GM10847 (cell line): Measurements from ENCODE around the gene TSPAN19.

ENCODE experiments used
- POLR2A ChIP-seq: IDR thresholded peaks from 2 replicates; pipeline ENCODE4 v1.6.1; 2011; ENCODE audit not compliant: insufficient read length; ENCODE audit errors: extremely low read depth

TSPAN19 gene

DNA sequence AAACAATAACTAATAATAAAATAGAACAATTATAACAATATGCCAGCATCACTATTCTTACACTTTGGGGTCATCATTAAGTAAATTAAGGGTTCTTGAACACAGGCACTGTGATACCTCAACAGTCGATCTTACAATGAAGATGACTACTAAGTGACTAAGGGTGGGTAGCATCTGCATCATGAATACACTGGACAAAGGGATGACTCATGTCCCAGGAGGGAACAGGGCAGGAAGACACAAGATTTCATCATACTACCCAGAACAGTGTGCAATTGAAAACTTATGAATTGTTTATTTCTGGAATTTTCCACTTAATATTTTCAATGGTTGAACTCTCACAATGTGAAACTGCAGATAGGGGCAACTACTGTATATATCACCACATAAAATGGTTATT is 19.7 kb downstream of the TSPAN19 start:
- no peak for TF ChIP-seq POLR2A

DNA sequence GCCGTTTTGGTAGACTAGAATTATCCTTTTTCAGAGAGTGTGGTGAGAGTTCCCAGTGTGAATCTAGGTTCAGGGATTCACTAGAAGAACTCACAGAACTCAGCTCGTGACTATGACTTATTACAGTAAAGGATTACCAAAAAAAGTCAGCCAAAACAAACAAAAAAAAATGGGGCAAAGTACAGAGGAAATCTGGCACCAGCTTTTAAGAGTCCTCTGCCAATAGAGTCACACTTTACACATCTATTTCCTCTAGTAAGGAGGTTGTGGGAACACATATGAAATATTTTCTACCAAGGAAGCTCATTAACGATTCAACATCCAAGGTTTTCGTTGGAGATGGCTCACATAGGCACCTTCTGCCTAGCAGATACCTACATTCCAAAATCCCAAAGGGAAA is 28.2 kb downstream of the TSPAN19 start:
- no peak for TF ChIP-seq POLR2A

DNA sequence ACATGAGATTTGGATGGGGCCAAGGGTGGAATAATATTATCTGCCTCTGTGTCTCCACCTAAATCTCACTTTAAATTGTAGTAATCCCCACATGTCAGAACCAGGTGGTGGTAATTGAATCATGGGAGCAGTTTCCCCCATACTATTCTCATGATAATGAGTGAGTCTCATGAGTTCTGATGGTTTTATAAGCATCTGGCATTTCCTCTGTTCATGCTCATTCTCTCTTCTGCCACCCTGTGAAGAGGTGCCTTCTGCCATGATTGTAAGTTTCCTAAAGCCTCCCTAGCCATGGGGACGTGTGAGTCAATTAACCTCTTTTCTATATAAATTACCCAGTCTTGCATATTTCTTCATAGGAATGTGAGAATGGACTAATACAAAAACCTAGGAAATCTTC is 29.9 kb downstream of the TSPAN19 start:
- TF ChIP-seq POLR2A, result no peak

DNA sequence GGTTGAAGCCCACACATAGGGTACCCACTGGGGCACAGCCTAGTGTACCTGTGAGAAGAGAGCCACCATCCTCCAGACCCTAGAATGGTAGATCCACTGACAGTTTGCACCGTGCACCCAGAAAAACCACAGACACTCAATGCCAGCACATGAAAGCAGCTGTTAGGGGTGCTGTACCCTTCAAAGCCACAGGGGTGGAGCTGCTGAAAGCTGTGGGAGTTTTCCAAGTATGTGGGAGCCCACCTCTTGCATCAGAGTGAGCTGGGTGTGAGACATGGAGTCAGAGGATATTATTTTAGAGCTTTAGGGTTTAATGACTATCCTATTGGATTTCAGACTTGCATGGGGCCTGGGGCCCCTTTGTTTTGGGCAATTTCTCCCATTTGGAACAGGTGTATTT is 30.5 kb downstream of the TSPAN19 start:
- TF ChIP-seq POLR2A, result no peak

DNA sequence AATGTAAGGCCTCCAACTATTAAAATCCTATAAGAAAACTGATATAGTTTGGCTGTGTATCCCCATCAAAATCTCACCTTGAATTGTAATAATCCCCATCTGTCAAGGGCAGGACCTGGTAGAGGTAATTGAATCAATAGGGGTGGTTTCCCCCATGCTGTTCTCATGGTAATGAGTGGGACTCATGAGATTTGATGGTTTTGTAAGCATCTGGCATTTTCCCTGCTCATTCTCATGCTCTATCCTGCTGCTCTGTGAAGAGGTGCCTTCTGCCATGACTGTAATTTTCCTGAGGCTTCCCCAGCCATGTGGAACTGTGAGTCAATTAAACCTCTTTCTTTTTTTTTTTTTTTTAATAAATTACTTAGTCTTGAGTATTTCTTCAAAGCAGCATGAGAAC is 31.9 kb downstream of the TSPAN19 start:
- TF ChIP-seq POLR2A, result no peak

DNA sequence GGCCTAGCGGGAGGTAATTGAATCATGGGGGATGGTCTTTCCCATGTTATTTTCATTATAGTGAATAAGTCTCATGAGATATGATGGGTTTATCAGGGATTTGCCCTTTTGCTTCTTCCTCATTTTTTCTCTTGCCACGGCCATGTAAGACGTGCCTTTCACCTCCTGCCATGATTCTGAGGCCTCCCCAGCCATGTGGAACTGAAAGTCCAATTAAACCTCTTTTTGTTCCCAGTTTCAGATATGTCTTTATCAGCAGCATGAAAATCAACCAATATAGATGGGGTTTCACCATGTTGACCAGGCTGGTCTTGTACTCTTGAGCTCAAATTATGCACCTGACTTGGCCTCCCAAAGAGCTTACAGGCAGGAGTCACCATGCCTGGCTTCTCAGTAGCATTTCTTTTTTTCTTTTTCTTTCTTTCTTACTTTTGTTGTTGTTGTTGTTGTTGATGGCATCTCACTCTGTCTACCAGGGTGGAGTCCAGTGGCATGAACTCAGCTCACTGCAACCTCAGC is 33.2 kb downstream of the TSPAN19 start:
- no peak for TF ChIP-seq POLR2A

DNA sequence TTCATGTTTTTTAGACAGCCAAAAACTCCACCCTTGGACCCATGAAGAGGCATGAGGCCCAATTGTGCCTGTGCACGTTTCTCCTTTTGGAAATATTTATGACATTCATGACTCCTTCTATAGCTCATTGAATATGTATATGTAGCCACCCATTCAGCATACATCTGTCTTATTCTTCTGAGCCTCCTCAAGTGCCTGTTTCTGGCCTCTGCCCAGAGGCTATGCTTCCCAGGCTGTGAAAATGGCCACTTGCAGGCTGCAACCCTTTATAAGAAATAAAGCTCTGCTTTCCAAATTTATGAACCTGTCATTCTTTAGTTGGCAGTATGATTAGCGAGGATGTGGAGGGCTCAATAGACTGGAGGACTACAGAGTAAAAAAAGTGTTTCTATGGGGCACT is 35.3 kb downstream of the TSPAN19 start:
- TF ChIP-seq POLR2A, result no peak

DNA sequence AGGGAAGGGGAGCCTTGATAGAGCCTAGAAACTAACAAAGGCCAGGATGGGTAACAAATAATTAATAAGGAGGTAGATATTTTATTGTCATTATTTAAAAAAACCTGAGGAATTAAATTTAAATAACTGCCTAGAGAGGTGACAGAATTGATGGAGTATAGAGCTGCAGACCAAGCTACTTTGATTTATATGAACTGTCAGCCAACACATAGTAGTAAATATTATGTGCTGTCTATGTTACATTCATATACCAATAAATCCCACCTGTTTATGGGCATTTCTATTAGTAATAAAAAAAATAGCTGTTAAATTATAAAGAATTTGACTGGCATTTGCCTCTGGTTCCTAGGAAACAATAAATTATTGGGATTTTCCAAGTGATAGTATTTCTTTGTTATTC is 37.7 kb downstream of the TSPAN19 start:
- no peak for TF ChIP-seq POLR2A

DNA sequence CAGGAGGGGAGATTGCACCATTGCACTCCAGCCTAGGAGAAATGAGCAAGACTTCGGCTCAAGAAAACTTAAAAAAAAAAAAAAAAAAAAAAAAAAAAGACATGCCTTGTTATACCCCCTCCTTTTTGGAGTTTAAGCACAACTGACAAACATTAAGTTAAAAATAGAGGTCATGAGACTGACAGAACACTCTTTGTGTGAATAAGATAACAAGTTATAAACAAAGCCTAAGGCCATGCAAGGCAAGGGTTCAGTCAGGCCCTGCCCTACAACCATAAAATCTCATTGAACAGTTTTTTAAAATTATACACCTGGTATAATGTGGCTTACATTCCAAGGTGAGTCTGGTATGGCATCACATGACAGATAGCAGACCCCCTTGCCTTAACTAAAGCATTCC is 39.3 kb downstream of the TSPAN19 start:
- no peak for TF ChIP-seq POLR2A

DNA sequence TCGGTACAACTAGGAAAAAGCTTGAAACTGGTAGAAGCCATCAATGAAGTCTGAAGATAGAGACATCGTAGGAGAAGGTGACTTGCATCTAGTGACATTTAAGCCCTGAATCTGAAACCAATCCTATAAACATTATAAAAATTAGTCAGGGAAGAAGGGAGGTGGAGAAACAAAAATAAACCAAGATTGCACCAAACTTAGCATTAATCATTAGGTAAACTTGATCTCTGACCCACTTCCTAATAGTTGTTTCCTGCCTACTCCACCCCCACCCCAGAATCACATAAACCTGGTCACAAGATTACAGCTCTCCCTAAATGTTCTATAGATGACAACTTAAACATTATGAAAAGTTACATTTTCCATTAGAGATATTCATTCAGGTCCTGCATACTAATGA is 40.4 kb downstream of the TSPAN19 start:
- no peak for TF ChIP-seq POLR2A

DNA sequence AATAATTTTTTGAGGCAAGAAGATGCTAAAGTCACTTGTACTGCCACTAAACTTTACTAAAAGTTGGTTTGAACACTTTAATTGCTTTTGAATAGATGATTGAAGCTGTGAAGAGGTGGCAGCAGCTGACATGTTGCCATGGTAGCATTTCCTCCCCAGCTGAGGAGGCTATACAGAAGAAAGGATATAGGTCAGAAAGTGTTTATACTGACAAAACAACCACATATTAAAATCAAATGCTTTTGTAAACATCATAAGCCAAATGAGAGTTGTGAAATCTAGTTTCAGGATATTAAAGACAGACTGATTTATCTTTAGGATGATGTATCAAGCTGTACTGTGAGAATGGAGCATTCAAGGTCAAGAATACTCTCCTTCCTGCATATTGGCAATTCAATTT is 41.7 kb downstream of the TSPAN19 start:
- TF ChIP-seq POLR2A, result no peak

DNA sequence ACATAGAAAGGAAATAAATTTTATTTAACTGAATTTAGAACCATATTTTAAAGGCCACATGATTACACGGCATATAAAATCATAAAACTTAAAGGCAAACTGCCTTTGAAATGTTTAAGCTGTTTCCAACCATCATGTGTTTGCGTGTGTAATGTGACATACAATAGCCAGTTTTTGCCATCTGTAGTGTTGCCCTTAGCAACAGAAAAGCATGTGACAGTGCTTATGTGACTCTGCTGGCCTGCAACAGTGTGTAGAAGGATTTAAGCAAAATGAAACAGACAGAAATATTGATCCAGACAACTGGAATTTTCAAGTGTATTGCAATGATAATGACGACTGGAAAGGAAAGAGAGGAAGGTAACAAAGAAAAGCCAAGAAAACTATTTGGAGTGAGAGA is 49.5 kb downstream of the TSPAN19 start:
- TF ChIP-seq POLR2A, result no peak

DNA sequence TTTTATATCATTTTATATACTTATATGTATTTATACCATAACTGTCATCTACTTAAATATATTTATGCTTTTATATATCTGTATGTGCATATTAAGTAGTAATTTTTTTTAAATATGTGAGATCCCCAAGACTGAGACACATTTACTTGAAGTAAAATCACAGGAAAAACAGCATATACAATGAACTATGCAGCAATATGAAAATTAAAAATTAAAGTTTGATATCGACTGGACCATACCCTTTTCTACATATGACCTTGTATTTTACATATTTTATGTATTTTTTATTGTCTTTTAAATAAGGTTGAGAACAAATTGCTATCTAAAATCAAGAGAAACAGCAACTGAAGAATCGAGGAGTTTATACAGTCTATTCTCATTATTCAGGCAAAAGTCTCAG is 50.0 kb downstream of the TSPAN19 start:
- no peak for TF ChIP-seq POLR2A

DNA sequence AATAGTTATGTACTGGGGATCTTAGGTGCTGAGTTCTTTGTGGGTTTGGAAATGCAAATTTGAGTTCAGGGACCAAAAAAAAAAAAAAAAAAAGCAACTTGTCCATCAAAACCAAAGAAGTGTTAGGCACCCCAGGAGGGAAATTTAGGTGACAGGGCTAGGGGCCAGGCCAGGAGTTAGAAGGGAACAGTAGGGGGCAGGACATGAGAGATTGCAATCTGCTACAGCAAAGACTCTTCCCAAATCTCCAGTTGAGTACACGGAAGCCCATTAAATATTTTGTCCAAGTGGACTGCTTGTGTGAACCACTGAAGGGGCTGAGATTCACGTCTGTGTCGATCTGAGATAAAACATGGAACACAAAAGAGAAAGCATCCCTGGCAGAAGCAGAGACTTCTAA is 52.8 kb downstream of the TSPAN19 start:
- no peak for TF ChIP-seq POLR2A

DNA sequence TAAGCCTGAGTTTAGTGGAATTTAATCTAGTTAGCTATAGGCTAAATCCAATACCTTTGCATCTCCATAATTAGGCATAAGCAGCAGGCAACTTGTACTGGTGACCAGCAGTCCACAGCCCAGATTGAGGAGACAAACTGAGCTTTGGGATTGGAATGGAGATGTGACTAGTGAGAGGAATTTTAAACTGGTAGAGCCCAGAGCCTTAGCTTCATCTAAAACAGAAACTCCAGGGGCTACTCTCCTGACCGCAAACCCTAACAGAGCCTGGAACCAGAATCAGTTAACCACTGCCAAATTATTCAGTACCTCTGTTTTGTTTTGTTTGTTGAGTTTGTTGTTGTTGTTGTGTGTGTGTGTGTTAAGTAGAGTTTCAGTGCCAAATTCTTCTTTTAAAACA is 53.2 kb downstream of the TSPAN19 start:
- no peak for TF ChIP-seq POLR2A

DNA sequence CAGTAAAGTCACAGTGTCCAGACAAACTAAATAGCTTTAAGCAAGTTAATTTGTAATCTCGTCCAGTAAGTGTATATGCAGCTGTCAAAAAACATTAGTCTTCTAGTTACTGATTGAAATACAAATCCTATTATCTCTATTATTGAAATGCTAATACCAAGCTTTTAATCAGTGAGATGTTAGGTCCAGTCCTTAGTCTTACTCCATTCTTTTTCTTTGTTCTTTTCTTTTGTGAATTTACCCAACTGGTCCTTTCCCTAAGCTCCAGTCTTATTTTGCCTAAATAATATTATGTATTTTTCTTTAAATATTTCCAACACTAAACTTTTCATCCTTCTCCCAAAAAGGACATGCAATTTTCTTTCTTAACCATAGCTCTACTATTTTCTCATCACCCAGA is 57.2 kb downstream of the TSPAN19 start:
- TF ChIP-seq POLR2A, result no peak

DNA sequence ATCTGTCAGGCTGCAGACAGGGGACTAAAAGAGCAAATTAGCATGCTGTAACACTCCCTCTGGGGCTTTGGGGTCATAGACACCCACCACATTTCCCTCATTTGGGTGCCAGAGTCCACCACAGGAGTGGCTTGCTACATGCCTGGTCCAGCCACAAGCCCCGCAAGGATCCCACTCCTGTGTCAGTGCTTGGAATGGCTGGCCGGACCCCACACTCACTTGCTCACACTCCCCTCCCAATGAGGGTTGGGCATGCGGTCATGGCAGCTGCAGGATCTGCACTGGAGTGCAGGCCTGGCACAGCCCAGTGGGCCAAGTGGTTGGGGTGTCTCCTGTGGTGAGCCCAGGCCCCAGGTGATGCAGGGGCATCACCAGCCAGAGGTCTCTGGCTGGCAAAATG is 59.9 kb downstream of the TSPAN19 start:
- TF ChIP-seq POLR2A, result no peak
